ENCODE measurements around the gene CIRBP. TPM values are rescaled to one million over a fixed set of nuclear protein-coding genes. Genes with fewer than 3 reads are reported as not detected.

Gene CIRBP
- total RNA-seq, 2 donors from 2014 or later: 226 to 251 TPM

DNA sequence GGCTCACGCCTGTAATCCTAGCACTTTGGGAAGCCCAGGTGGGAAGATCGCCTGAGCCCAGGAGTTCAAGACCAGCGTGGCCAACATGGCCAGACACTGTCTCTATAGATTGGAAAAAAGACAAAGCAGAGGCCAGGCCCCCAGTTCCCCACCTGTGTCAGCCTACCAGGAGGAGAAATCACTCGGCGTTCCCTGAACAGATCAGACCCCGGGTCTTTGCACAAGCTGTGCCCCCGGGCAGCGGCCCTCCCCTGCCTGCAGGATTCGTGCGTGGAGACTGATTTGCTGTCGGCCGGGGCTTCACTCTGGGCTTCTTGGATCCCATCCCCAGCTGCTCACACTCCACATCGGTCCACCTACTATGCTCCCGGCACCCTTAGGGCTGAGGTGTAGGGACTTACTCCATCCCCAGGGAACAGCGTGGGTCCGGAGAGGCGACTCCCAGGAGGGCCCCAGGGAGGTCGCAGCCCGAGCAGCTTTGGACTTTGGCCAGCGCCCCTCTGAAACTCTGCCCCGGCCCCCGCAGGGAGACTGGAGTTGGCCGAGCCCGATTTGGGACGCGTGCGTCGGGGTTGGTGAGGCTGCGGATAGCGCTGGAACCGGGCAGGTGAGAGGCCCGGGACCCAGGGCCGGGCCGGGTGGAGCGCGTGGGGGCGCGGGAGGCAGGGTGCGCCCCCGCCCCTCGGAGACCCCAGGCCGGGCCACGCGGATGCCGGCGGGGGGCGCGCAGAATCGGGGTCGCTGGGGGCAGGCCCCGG, 16.0 kb downstream of the CIRBP start:
- Mint-ChIP-seq H3K9me3 (no peaks in the 10 kb centered on the region), H3K27me3 (peaks cover 13 to 14% of the 10 kb centered on the region in 2 donors), H3K4me1 (ENCODE audit: low read depth in 2 of 2) (peaks cover 4 to 10% of the 10 kb centered on the region in 2 donors), H3K4me3 (no peak overlapping the region), H3K27ac (no peak overlapping the region), H3K36me3 (no peaks in the 10 kb centered on the region)
- ATAC-seq (no peak), DNase-seq (ENCODE audit: low spot score) (no peak)

DNA sequence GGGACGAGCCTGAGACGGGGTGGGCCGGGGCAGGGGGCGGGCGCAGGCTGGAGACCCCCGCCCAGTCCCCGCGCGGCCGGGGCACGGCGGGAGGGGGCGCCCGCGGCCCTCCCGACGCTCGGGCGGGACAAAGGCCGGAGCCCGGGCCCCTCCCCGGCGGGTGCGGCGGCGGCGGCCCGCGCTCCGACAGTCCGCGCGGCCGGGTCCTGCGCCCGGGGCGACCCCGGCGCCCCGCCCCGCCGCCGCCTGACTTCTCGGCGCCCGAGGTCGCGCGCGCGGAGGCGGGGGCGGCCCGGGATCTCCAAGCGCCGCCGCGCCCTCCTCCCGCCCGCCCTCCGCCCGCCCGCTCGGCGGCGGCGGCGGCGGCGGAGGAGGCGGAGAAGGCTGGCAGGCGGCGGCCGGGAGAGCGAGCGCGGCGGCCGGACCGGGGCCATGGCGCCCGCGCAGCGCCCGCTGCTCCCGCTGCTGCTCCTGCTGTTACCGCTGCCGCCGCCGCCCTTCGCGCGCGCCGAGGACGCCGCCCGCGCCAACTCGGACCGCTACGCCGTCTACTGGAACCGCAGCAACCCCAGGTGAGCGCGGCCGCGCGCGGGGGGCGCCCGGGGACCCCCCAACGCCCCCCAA, 16.7 kb downstream of the CIRBP start, which contains the start of gene EFNA2:
Gene EFNA2 (plus strand): TSS at position 137 of the 624 bp plus-strand sequence. CDS start 296 bp downstream, at position 433.
- Mint-ChIP-seq H3K27me3 (peaks cover 13 to 14% of the 10 kb centered on the region in 2 donors), H3K27ac (no peak within 1 kb of the TSS), H3K9me3 (no peaks in the 10 kb centered on the region), H3K36me3 (no peaks in the 10 kb centered on the region), H3K4me3 (peak within 1 kb of the TSS; percentile 48), H3K4me1 (ENCODE audit: low read depth in 2 of 2) (peaks cover 0 to 8% of the 10 kb centered on the region in 2 donors)
- DNase-seq (ENCODE audit: low spot score) (no peak), ATAC-seq (no peak)

DNA sequence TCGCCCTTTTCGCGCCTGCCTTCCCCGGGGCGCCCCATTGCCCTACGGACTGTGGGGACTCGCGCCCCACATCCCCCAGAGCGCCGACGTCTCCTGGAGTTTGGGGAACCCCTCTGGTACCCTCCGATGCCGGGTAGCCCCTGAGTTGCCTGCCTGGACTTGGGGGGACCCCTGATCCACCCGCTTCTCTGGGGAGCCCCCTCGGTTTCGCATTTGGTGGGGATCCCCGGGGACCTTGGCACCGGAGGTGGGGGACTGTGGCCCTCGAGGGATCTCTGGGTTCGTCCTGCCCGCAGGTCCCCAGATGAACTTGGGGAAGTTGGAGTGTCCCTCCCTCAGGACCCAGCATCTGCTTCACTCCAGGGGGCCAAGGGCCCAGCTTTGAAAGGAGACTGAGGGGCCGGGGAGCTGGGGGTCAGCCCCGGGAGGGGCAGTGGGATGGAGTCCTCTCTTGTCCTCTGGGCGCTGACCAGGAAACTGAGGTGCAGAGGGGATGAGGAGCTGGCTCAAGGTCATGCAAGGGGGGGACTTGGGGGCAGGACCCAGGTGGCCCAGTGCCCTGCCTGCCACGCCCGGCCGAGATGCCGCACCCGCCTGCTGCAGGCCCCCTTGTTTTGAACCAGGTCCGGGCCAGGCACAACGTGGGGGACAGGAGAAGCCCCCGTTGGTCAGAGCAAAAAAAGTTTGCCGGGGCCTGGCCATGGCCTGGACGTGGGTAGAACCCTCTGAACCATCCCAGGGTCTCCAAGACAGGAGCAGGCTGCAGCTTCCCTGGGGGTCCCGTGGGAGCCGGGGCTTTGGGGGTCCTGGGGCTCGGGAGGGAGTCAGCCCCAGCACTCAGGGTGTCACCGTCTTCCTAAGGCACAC, 17.6 kb downstream of the CIRBP start:
- Mint-ChIP-seq H3K27me3 (peaks cover 13 to 14% of the 10 kb centered on the region in 2 donors), H3K27ac (no peak overlapping the region), H3K9me3 (no peaks in the 10 kb centered on the region), H3K4me3 (peak overlapping the region; percentile 48), H3K4me1 (ENCODE audit: low read depth in 2 of 2) (peaks cover 0 to 8% of the 10 kb centered on the region in 2 donors), H3K36me3 (no peaks in the 10 kb centered on the region)
- DNase-seq (ENCODE audit: low spot score) (no peak), ATAC-seq (no peak)

DNA sequence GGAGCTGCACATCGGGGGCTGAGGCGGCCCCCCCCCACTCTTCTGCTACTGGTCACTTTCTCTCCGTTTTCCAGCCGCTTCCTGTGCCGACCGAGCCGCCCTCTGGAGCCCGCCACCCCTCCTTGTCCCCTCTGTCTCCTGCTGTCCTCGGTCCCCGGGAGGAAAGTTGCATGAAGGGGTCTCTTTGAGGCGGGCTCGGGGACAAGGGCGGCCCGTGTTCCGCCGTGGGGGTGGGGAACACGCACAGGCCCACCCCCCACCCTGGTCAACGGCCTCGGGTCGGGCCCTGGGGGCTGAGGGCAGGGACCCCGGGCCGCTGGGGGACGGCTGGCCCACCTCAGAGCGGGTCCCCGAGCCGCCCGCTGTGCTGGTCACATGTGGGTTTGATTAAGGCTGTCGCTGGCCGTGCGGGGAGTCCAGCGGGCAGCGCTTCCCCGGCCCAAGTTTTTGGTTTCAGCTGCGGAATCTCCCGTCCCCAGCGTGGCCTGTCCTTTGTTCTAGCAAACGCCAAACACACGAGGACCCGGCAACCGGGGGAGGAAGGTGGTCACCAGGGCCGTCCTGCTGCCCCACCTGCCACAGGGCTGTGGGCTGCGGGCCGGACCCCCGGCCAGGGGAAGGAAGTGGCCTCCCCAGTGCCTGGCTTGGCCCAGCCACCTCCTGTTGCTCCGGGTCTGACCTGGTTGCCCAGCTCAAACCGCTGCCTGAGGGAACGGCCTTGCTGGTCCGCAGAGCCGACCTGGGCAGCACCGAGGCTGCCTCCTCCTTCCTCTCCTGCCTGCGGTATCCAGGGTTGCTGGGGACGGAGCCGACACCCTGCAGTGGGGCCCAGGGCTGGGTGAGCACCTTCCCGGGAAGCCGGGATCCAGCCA, 18.5 kb downstream of the CIRBP start:
- Mint-ChIP-seq H3K36me3 (no peaks in the 10 kb centered on the region), H3K9me3 (no peaks in the 10 kb centered on the region), H3K4me1 (ENCODE audit: low read depth in 2 of 2) (peaks cover 0 to 8% of the 10 kb centered on the region in 2 donors), H3K27ac (no peak overlapping the region), H3K27me3 (peaks cover 13 to 18% of the 10 kb centered on the region in 2 donors), H3K4me3 (no peak overlapping the region)
- DNase-seq (ENCODE audit: low spot score) (no peak), ATAC-seq (no peak)

- no peaks in the 10 kb centered on the region for H3K36me3 Mint-ChIP-seq
- no peaks in the 10 kb centered on the region for H3K9me3 Mint-ChIP-seq
- no peak for DNase-seq (ENCODE audit: low spot score)
- no peak for ATAC-seq
- H3K27ac Mint-ChIP-seq: no peak overlapping the region
- peaks cover 0 to 8% of the 10 kb centered on the region in 2 donors for H3K4me1 Mint-ChIP-seq (ENCODE audit: low read depth in 2 of 2)
- no peak overlapping the region for H3K4me3 Mint-ChIP-seq
- peaks cover 13 to 19% of the 10 kb centered on the region in 2 donors for H3K27me3 Mint-ChIP-seq
These were observed 19.1 kb downstream of the CIRBP start for GRCh38 chr19:1288226-1288612.

DNA sequence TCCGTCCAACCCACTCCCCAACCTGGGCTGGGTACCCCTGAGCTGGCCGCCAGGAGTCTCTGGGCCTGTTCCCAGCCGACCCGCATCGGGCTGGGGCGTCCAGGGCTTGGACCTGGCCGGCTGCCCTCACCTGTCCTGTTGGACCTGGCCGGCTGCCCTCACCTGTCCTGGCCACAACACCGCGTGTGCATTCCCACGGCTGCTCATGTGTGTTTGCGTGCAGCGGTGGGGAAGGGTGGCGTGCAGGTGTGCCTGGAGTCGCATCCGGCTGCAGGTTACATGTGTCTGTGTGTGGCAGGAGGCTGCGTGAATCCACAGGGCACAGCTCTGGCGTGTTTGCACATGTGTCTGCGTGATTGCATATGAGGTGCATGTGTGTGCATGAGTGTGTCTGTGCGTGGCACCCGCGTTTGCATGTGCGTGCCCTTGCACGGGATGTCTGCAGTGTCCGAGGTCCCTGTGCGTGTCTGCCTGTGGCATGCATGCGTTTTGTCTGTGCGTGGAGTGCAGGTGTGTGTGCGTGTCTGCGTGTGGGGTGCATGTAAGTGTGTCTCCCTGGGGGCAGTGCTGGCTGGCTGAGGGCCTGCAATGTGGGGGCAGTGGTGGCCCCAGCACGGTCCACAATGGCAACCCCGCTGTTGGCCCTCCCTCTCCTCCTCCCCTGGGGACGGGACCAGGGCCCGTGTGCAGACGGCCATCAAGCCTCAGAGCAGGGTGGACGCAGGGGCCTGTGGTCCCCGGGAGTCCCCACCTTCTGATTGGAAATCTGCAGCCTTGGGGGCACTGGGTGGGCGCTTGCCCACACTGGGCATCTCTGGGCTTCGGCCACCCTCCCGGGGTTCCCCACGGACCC, 19.9 kb downstream of the CIRBP start:
- no peaks in the 10 kb centered on the region for H3K9me3 Mint-ChIP-seq

DNA sequence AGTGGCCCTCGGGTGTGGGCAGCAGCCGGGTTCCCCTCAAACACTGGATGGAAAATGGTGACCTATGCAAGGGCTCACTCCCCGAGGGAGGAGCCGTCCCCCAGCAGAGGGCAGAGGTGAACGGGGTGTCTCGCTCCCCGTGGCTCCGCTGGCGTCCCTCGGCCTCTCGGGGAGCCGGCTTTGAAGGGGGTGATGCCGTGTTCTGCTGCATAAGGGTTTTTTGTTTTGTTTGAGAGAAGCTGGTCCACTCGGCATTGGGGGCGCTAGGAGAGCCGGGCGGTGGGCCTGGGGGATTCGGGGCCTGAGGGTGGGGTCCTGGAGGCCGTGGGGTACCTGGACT, 20.5 kb downstream of the CIRBP start:
- ATAC-seq (no peak), DNase-seq (ENCODE audit: low spot score) (no peak)
- peaks cover 0 to 6% of the 10 kb centered on the region in 2 donors for H3K4me1 Mint-ChIP-seq (ENCODE audit: low read depth in 2 of 2)
- H3K9me3 Mint-ChIP-seq: no peaks in the 10 kb centered on the region
- H3K4me3 Mint-ChIP-seq: no peak overlapping the region
- no peak overlapping the region for H3K27ac Mint-ChIP-seq
- no peaks in the 10 kb centered on the region for H3K36me3 Mint-ChIP-seq
- peaks cover 5 to 16% of the 10 kb centered on the region in 2 donors for H3K27me3 Mint-ChIP-seq

More for the DNA sequence above, 19.9 kb downstream of the CIRBP start:
- peaks cover 11 to 18% of the 10 kb centered on the region in 2 donors for H3K27me3 Mint-ChIP-seq
- no peaks in the 10 kb centered on the region for H3K36me3 Mint-ChIP-seq
- DNase-seq (ENCODE audit: low spot score) (no peak), ATAC-seq (peak in 1 of 2 donors; percentile 1)
- H3K27ac Mint-ChIP-seq: no peak overlapping the region
- H3K4me1 Mint-ChIP-seq (ENCODE audit: low read depth in 2 of 2): peaks cover 0 to 8% of the 10 kb centered on the region in 2 donors
- no peak overlapping the region for H3K4me3 Mint-ChIP-seq

GRCh38 chr19:1290196-1290702, 21.1 kb downstream of the CIRBP start:
- Mint-ChIP-seq H3K27ac (no peak overlapping the region), H3K27me3 (peaks cover 0 to 13% of the 10 kb centered on the region in 2 donors), H3K4me1 (ENCODE audit: low read depth in 2 of 2) (peaks cover 0 to 5% of the 10 kb centered on the region in 2 donors), H3K4me3 (no peak overlapping the region), H3K36me3 (no peaks in the 10 kb centered on the region), H3K9me3 (no peaks in the 10 kb centered on the region)
- DNase-seq (ENCODE audit: low spot score) (no peak), ATAC-seq (no peak)

GRCh38 chr19:1290703-1291651, 21.8 kb downstream of the CIRBP start:
- Mint-ChIP-seq H3K36me3 (no peaks in the 10 kb centered on the region), H3K27me3 (peaks cover 0 to 13% of the 10 kb centered on the region in 2 donors), H3K27ac (no peak overlapping the region), H3K4me1 (ENCODE audit: low read depth in 2 of 2) (peaks cover 0 to 5% of the 10 kb centered on the region in 2 donors), H3K9me3 (no peaks in the 10 kb centered on the region), H3K4me3 (no peak overlapping the region)
- no peak for ATAC-seq
- DNase-seq (ENCODE audit: low spot score): no peak

DNA sequence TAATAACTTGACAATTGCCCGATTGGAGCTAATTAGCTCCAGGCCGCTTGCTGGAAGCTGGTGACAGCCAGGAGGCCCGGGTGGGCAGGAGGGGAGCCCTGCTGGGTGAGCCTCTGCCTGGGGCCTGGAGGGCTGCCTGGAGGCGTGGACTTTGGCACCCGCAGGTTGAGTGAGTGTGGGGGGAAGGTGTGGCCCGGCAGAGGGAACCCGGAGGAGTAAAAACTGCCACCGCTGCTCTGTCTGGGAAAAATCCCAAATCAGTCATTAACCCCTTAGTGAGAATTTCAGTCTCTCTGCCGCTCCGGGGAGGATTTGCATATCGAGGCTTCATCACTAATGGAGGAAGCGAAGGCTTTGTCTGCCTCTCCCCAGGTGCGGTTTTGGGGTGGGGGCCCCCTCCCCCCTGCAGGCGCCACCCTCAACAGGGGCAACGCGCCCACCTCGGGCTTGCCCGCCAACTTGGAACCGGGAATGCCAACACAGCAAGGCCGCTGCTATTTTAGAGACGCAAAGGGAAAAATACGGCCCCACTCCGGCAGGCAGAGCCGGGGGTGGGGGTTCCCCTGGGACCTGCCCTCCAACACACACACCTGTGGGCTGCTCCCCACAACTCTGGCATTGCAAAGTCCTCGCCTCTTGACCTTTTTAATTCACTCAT, 22.8 kb downstream of the CIRBP start:
- Mint-ChIP-seq H3K4me1 (ENCODE audit: low read depth in 2 of 2) (peaks cover 0 to 2% of the 10 kb centered on the region in 2 donors), H3K4me3 (no peak overlapping the region), H3K9me3 (no peaks in the 10 kb centered on the region), H3K36me3 (no peaks in the 10 kb centered on the region), H3K27me3 (peaks cover 0 to 10% of the 10 kb centered on the region in 2 donors), H3K27ac (no peak overlapping the region)
- ATAC-seq (no peak), DNase-seq (ENCODE audit: low spot score) (no peak)
